Fibroblast of lung (primary cell): ENCODE results near the gene PLPPR2. TPM values are rescaled to one million over a fixed set of nuclear protein-coding genes. Genes with fewer than 3 reads are reported as not detected.

Source experiments
- DNase-seq, 2 donors: peaks; one replicate each; pipeline versions ENCODE4 v3.0.0 to v3.0.0-alpha.2; 2010; ENCODE audit warnings: low read depth in 2 of 2
- H2AFZ ChIP-seq: 2 replicates; pipeline ENCODE4 v1.5.1; 2012; ENCODE audit warnings: low read length, control low read depth, inconsistent platforms
- H3K27ac ChIP-seq: 2 replicates; pipeline ENCODE4 v1.5.1; 2011; ENCODE audit warnings: low read length, control low read depth; ENCODE audit not compliant: insufficient read depth
- H3K27me3 ChIP-seq: 2 replicates; pipeline ENCODE4 v1.5.1; 2011; ENCODE audit warnings: mild to moderate bottlenecking, low read length; ENCODE audit not compliant: control insufficient read depth, insufficient read depth
- H3K36me3 ChIP-seq: 2 replicates; pipeline ENCODE4 v1.5.1; 2011; ENCODE audit warnings: low read length; ENCODE audit not compliant: control insufficient read depth, insufficient read depth
- H3K4me1 ChIP-seq: 2 replicates; pipeline ENCODE4 v1.5.1; 2011; ENCODE audit warnings: low read length; ENCODE audit not compliant: control insufficient read depth, insufficient read depth; ENCODE audit errors: extremely low read depth
- H3K4me2 ChIP-seq: 2 replicates; pipeline ENCODE4 v1.5.1; 2011; ENCODE audit warnings: low read length, control low read depth; ENCODE audit not compliant: insufficient read depth; ENCODE audit errors: extremely low read depth
- H3K4me3 ChIP-seq, 4 experiments: fragments of 200-600 bp in 1 of 4; sonication (generic) in 1 of 4; replicated peaks in 1 of 4; 2 replicates each; pipeline ENCODE4 v1.5.1; 2011 to 2016; ENCODE audit warnings: low read length in 4 of 4, low read depth in 3 of 4, mild to moderate bottlenecking in 3 of 4, control low read depth in 2 of 4, inconsistent platforms in 1 of 4, mixed read lengths in 1 of 4; ENCODE audit not compliant: insufficient read depth in 1 of 4; ENCODE audit errors: control extremely low read depth in 1 of 4
- H3K79me2 ChIP-seq: 2 replicates; pipeline ENCODE4 v1.5.1; 2012; ENCODE audit warnings: mild to moderate bottlenecking, low read length, inconsistent platforms; ENCODE audit not compliant: control insufficient read depth, insufficient read depth
- H3K9ac ChIP-seq: 2 replicates; pipeline ENCODE4 v1.5.1; 2011; ENCODE audit warnings: mild to moderate bottlenecking, low read length, control low read depth; ENCODE audit not compliant: insufficient read depth
- H3K9me3 ChIP-seq: 2 replicates; pipeline ENCODE4 v1.5.1; 2012; ENCODE audit warnings: low read depth, low read length; ENCODE audit not compliant: control insufficient read depth, insufficient read depth
- H4K20me1 ChIP-seq: 2 replicates; pipeline ENCODE4 v1.5.1; 2011; ENCODE audit warnings: low read length; ENCODE audit not compliant: control insufficient read depth, insufficient read depth; ENCODE audit errors: extremely low read depth
- EZH2 ChIP-seq: IDR thresholded peaks from 2 replicates; pipeline ENCODE4 v1.5.1; 2012; ENCODE audit warnings: low read length, control low read depth, mild to moderate bottlenecking; ENCODE audit errors: missing control alignments
- polyA plus RNA-seq, 2 donors: library from polyadenylated mRNA; depleted of rRNA in 1 of 2; stranded (reverse) in 1 of 2; unstranded in 1 of 2; fragments of >200 nt; gene quantifications; 2 replicates each; pipeline ENCODE4 v1.2.1, GENCODE V29; 2011 to 2012; ENCODE audit warnings: missing spikeins in 1 of 2
- total RNA-seq: library from RNA; depleted of rRNA; stranded (reverse); fragments of >200 nt; gene quantifications from 2 replicates; pipeline ENCODE4 v1.2.1, GENCODE V29; 2014
- TF ChIP-seq, protein P1 (sequence below), 2 donors: IDR thresholded peaks in 1 of 2; conservative IDR thresholded peaks in 1 of 2; 1 replicate in 1 of 2; 2 replicates in 1 of 2; pipeline ENCODE4 v1.5.1; 2011 to 2012; ENCODE audit warnings: low read length in 2 of 2, control low read depth in 1 of 2, inconsistent platforms in 1 of 2, low read depth in 1 of 2, mild to moderate bottlenecking in 1 of 2

Gene PLPPR2
- total and polyA plus RNA-seq, 2 donors (not counting 1 experiment from before 2014, with no cell fraction given) = 13.0 to 21.2 TPM

DNA sequence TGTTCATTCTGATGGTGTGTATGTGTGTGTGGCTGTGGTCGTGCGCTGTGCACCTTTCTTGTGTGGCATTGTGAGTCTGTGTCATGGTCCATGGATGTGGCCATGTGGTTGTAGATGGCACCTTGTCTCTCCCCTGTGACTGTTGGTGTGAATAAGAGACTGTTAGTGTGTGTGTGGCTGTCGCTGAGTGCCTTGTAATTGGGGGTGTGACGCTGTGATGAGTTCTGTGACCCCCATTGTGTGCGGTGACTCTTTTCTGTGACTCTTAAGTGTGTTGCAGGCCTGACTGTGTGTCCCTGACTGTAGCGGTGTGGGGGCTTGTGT lies 804 bp downstream of the PLPPR2 start:
- no peak overlapping the region for H2AFZ ChIP-seq

DNA sequence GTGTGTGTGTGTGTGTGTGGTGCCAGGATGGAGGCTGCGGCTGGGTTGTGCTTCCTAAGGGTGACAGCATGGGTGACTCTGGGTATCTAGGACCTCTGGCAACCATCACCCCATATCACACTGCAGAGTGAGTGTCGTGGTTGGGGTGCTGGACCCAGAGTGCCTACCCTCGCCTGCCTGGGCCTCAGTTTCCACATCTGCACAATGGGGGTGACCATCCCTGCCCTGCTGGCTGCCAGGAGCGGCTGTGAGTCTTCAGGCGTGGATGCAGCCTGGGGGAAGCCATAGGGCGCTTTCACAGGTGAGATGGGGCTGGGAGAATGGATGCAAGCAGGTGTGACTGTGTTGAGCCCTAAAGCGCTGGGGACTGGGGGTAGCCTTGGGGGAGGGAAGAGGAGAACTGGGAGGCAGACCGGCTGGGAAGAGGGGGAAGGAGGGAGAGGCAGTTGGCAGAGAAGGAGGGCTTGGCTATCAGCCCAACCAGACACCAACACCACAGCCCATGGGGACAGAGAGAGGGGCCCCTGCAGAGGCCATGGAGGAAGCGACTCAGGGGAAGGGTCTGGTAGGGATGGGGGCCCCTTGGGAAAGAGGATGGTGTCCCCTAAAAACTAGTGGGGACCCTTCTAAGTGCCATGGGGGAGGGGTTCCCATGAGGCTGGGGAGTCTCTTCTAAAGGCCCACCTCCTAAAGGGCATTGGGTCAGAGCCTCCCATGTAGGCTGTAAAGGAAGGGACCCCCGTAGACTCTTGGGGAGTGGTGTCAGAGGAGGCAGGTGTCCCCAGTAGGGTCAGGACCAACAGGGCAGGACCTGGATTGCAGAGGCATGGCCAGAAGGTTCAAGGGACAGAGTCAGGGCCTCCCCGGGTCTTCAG lies 1.7 kb downstream of the PLPPR2 start:
- H3K9ac ChIP-seq = no peak overlapping the region
- H3K27ac ChIP-seq = no peak overlapping the region
- peaks cover 5% of the 10 kb centered on the region for H3K79me2 ChIP-seq
- H3K9me3 ChIP-seq = no peaks in the 10 kb centered on the region
- no peak for DNase-seq
- H3K4me3 ChIP-seq = peak overlapping the region in 1 of 4 experiments; percentile 83
- H4K20me1 ChIP-seq = no peaks in the 10 kb centered on the region
- no peaks in the 10 kb centered on the region for H3K4me1 ChIP-seq
- TF ChIP-seq EZH2 = no peak
- TF ChIP-seq, protein P1, sequence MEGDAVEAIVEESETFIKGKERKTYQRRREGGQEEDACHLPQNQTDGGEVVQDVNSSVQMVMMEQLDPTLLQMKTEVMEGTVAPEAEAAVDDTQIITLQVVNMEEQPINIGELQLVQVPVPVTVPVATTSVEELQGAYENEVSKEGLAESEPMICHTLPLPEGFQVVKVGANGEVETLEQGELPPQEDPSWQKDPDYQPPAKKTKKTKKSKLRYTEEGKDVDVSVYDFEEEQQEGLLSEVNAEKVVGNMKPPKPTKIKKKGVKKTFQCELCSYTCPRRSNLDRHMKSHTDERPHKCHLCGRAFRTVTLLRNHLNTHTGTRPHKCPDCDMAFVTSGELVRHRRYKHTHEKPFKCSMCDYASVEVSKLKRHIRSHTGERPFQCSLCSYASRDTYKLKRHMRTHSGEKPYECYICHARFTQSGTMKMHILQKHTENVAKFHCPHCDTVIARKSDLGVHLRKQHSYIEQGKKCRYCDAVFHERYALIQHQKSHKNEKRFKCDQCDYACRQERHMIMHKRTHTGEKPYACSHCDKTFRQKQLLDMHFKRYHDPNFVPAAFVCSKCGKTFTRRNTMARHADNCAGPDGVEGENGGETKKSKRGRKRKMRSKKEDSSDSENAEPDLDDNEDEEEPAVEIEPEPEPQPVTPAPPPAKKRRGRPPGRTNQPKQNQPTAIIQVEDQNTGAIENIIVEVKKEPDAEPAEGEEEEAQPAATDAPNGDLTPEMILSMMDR (conservative IDR thresholded peaks at IDR 0.05 in 1 of 2, IDR thresholded peaks at IDR 0.05 in 1 of 2; ENCODE audit: low read depth in 1 of 2, low read length in 2 of 2) = no peak
- H3K4me2 ChIP-seq = peak overlapping the region; percentile 99
- H3K27me3 ChIP-seq = no peaks in the 10 kb centered on the region
- no peak overlapping the region for H2AFZ ChIP-seq
- H3K36me3 ChIP-seq = peaks cover 8% of the 10 kb centered on the region

More for the DNA sequence above, 804 bp downstream of the PLPPR2 start:
- DNase-seq = no peak
- Histone ChIP-seq H3K27ac (no peak overlapping the region), H3K4me3 (peak overlapping the region; percentile 54 to 86 (median 84)), H3K9me3 (no peaks in the 10 kb centered on the region), H3K36me3 (peaks cover 2% of the 10 kb centered on the region), H3K4me1 (no peaks in the 10 kb centered on the region), H3K79me2 (peaks cover 5% of the 10 kb centered on the region), H3K27me3 (no peaks in the 10 kb centered on the region), H3K9ac (peak overlapping the region; percentile 26), H3K4me2 (peak overlapping the region; percentile 99), H4K20me1 (no peaks in the 10 kb centered on the region)
- no peak for TF ChIP-seq EZH2
- TF ChIP-seq, protein P1 (conservative IDR thresholded peaks at IDR 0.05 in 1 of 2, IDR thresholded peaks at IDR 0.05 in 1 of 2; ENCODE audit: low read depth in 1 of 2, low read length in 2 of 2) = no peak

DNA sequence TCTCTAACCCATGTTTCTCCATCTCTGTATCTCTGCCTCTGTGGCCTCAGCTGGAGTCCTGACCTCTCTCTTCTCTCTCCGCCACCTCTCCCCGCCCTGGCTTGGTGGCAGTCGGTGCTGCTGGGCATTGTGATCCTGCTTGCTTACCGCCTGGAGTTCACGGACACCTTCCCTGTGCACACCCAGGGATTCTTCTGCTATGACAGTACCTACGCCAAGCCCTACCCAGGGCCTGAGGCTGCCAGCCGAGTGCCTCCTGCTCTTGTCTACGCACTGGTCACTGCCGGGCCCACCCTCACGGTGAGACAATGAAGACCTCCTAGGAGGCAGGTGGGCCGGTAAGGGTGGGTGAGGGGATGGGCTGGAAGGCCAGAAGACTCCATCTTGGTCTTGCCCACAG lies 4.2 kb downstream of the PLPPR2 start:
- H3K9ac ChIP-seq = no peak overlapping the region
- H3K36me3 ChIP-seq = peaks cover 8% of the 10 kb centered on the region
- H4K20me1 ChIP-seq = no peaks in the 10 kb centered on the region
- no peaks in the 10 kb centered on the region for H3K4me1 ChIP-seq
- no peaks in the 10 kb centered on the region for H3K9me3 ChIP-seq
- no peak overlapping the region for H3K4me3 ChIP-seq
- no peak overlapping the region for H2AFZ ChIP-seq
- DNase-seq = no peak
- H3K27ac ChIP-seq = no peak overlapping the region
- no peaks in the 10 kb centered on the region for H3K27me3 ChIP-seq
- H3K79me2 ChIP-seq = peaks cover 5% of the 10 kb centered on the region
- no peak overlapping the region for H3K4me2 ChIP-seq
- TF ChIP-seq, protein P1 (conservative IDR thresholded peaks at IDR 0.05 in 1 of 2, IDR thresholded peaks at IDR 0.05 in 1 of 2; ENCODE audit: low read depth in 1 of 2, low read length in 2 of 2) = no peak
- TF ChIP-seq EZH2 = no peak
